Panc1 (cell line): ENCODE results near the gene PLCL1. TPM values are rescaled to one million over a fixed set of nuclear protein-coding genes. Genes with fewer than 3 reads are reported as not detected.

Source experiments
- ATAC-seq: fragments of 200-7000 bp; cut with Tn5 transposase; 2 replicates; pipeline ENCODE4 v1.9.1; 2020; ENCODE audit warnings: mild to moderate bottlenecking, moderate library complexity
- BruUV-seq: library from RNA; stranded (reverse); fragments of 400-500 nt; replicated peaks from 2 replicates; lab custom pipeline; 2021; lab: Mats Ljungman, UMichigan
- CTCF ChIA-PET: fragments of 300-600 bp; sonication (Branson Sonifier 250); formaldehyde crosslinking; loops from one replicate; lab custom pipeline; 2022; ENCODE audit warnings: antibody characterized with exemption; lab: Charles Lee
- POLR2A ChIA-PET: fragments of 300-600 bp; sonication (Branson Sonifier 250); formaldehyde crosslinking; loops from one replicate; lab custom pipeline; 2022; ENCODE audit warnings: antibody characterized with exemption; lab: Charles Lee
- DNase-seq: peaks from one replicate; pipeline ENCODE4 v3.0.0-alpha.2; 2010; ENCODE audit warnings: low read depth, low spot score
- H3K27ac ChIP-seq: 2 replicates; pipeline ENCODE4 v1.5.1; 2011; ENCODE audit warnings: mild to moderate bottlenecking, low read length, inconsistent platforms
- H3K27me3 ChIP-seq: fragments of 200-500 bp; sonication (Bioruptor generic); 2 replicates; pipeline ENCODE4 v1.6.0; 2014; ENCODE audit warnings: low read length, inconsistent platforms; ENCODE audit not compliant: control insufficient read depth, insufficient read depth
- H3K36me3 ChIP-seq: fragments of 200-500 bp; sonication (Bioruptor generic); 2 replicates; pipeline ENCODE4 v1.5.1; 2014; ENCODE audit warnings: inconsistent platforms, mild to moderate bottlenecking, low read length, moderate library complexity; ENCODE audit not compliant: control insufficient read depth, insufficient read depth
- H3K4me1 ChIP-seq: 2 replicates; pipeline ENCODE4 v1.5.1; 2011; ENCODE audit warnings: inconsistent platforms, mild to moderate bottlenecking, low read length, moderate library complexity; ENCODE audit not compliant: control insufficient read depth, insufficient read depth
- H3K4me3 ChIP-seq, 2 experiments: 2 replicates each; pipeline ENCODE4 v1.5.1; 2011 to 2012; ENCODE audit warnings: low read depth in 2 of 2, low read length in 2 of 2, mild to moderate bottlenecking in 2 of 2, inconsistent platforms in 1 of 2, moderate library complexity in 1 of 2
- H3K9me3 ChIP-seq: fragments of 200-500 bp; sonication (Bioruptor generic); 2 replicates; pipeline ENCODE4 v1.5.1; 2014; ENCODE audit warnings: low read depth, mild to moderate bottlenecking, inconsistent platforms, low read length, moderate library complexity; ENCODE audit not compliant: control insufficient read depth, insufficient read depth
- CTCF ChIP-seq: fragments of 450-650 bp; IDR thresholded peaks from 2 replicates; pipeline ENCODE4 v1.5.1; 2017; ENCODE audit warnings: mild to moderate bottlenecking
- POLR2AphosphoS5 ChIP-seq: IDR thresholded peaks from 2 replicates; pipeline ENCODE4 v1.6.1; 2012; ENCODE audit warnings: mild to moderate bottlenecking, low read depth, low read length, moderate library complexity
- REST ChIP-seq, 2 experiments: IDR thresholded peaks; 2 replicates each; pipeline ENCODE4 v1.6.1; 2011 to 2012; ENCODE audit warnings: low read depth in 2 of 2, control low read depth in 1 of 2, low read length in 1 of 2, mild to moderate bottlenecking in 1 of 2, moderate library complexity in 1 of 2; ENCODE audit not compliant: insufficient read depth in 1 of 2
- SIN3A ChIP-seq: IDR thresholded peaks from 2 replicates; pipeline ENCODE4 v1.6.1; 2012; ENCODE audit warnings: low read depth, mild to moderate bottlenecking, low read length, moderate library complexity, borderline replicate concordance; ENCODE audit not compliant: insufficient read depth
- TCF7L2 ChIP-seq: IDR thresholded peaks from 2 replicates; pipeline ENCODE4 v1.6.1; 2011; ENCODE audit warnings: mild to moderate bottlenecking, low read depth, low read length, inconsistent platforms
- in situ Hi-C: cut with HindIII; loops from 2 replicates; pipeline ENCODE4 v1.10.0; 2016; ENCODE audit warnings: low sequenced_read_pairs, low pct_unique_long_range_greater_than_20kb
- intact Hi-C: fragments of 100-400 bp; cut with micrococcal nuclease; formaldehyde crosslinking; loops from one replicate; pipeline ENCODE4 v1.10.0; 2022; ENCODE audit not compliant: unreplicated experiment
- total RNA-seq: library from RNA; stranded (reverse); gene quantifications from one replicate; pipeline ENCODE4 v1.2.1, GENCODE V29; 2021; ENCODE audit not compliant: unreplicated experiment

Gene PLCL1
- total RNA-seq, 1 experiment from 2014 or later, result not detected

- no TSS peak for BruUV-seq
- Histone ChIP-seq H3K27ac (no peak overlapping the region), H3K27me3 (peaks cover 7% of the 10 kb centered on the region), H3K36me3 (no peaks in the 10 kb centered on the region), H3K4me3 (no peak overlapping the region), H3K4me1 (no peaks in the 10 kb centered on the region), H3K9me3 (no peaks in the 10 kb centered on the region)
- intact Hi-C loops (no loop called here), in situ Hi-C loops (no loop called here)
- no peak for ATAC-seq
- ChIA-PET CTCF (no interaction called here), POLR2A (no interaction called here)
- DNase-seq, result no peak
- TF ChIP-seq SIN3A, result no peak
- TF ChIP-seq REST (IDR thresholded peaks at IDR 0.05; ENCODE audit: insufficient read depth in 1 of 2, low read depth in 2 of 2, low read length in 1 of 2), result no peak
- TF ChIP-seq CTCF, result no peak
- TF ChIP-seq POLR2AphosphoS5, result no peak
- TF ChIP-seq TCF7L2, result no peak
Measured at GRCh38 chr2:197908156-197908555, 103.8 kb downstream of the PLCL1 start.

GRCh38 chr2:197908990-197909776, 104.8 kb downstream of the PLCL1 start:
- Histone ChIP-seq H3K4me3 (no peak overlapping the region), H3K4me1 (no peaks in the 10 kb centered on the region), H3K9me3 (no peaks in the 10 kb centered on the region), H3K36me3 (no peaks in the 10 kb centered on the region), H3K27me3 (peaks cover 7% of the 10 kb centered on the region), H3K27ac (no peak overlapping the region)
- ChIA-PET CTCF (no interaction called here), POLR2A (no interaction called here)
- in situ Hi-C loops (no loop called here), intact Hi-C loops (no loop called here)
- ATAC-seq (no peak), DNase-seq (no peak)
- TF ChIP-seq POLR2AphosphoS5 (no peak), CTCF (no peak), TCF7L2 (no peak)
- no TSS peak for BruUV-seq
